GM21529 (cell line): ENCODE measurements around the gene CPNE9.

Experiments used
- ATAC-seq: cut with Tn5 transposase; IDR thresholded peaks from one replicate; pipeline ENCODE4 v1.9.1; 2021; ENCODE audit not compliant: unreplicated experiment

The CPNE9 gene

GRCh38 chr3:9703736-9704346, at the start of gene CPNE9:
Gene CPNE9, plus strand, starts transcription at chr3:9703833. Its CDS starts 164 bp downstream, at chr3:9703997.
- ATAC-seq, result no peak

DNA sequence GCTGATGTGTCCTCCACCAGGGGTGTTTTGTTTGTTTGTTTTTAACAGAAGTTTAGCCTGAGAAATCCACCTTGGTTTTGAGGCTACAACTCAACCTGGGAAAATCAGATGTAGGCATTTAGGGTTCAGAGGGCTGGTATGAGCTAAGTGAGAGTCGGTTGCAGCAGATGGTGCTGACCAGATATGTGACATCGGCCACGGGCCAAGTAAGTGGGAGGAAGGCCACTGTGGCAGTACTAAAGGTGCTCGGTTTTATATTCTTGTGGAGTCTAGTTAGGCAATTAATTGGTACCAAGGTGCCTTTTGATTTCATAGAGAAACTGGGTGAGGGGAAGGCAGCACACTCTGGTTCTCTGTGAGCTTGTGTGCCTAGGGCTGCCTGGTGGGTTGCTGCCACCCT, 43.8 kb upstream of the CPNE9 start:
- ATAC-seq, result no peak

DNA sequence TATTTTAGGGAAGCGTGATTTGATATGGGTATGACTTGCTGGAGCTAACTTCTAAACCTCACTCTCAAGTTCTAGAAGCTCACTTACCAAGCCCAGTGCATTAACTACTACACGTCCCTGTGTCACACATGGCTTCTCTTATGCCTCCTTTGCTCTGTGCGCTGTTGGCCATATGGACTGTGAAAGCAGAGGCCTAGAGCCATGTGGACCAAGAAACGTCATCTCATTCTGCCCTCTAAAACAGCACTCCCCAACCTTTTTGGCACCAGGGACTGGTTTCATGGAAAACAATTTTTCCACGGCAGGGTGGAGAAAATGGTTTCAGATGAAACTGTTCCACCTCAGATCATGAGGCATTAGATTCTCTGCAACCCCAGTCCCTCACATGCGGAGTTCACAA, 42.7 kb upstream of the CPNE9 start:
- ATAC-seq, result no peak

DNA sequence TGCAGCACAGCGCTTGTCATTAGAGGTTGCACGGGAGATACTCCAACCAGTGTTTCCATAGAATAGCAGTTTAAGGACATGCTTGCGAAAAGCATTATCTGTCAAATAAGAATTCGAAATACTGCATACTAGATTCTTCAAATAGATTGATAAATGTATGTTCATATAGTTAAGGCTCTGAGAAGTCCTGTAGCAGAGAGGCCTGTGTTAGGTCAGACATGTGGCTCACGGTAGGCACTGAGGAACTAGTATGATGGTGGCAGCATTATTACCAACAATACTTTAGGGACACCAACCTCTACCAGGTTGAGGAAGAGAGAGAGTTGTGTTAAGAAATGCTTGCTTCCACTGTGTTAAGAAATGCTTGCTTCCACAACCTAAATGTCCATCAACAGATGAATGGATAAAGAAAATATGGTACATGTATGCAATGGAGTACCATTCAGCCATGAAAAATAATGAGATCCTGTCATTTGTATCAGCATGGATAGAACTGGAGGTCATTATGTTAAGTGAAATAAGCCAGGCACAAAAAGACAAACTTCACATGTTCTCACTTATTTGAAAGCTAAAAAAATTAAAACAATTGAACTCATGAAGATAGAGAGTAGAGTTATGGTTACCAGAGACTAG, 39.4 kb upstream of the CPNE9 start:
- no peak for ATAC-seq

DNA sequence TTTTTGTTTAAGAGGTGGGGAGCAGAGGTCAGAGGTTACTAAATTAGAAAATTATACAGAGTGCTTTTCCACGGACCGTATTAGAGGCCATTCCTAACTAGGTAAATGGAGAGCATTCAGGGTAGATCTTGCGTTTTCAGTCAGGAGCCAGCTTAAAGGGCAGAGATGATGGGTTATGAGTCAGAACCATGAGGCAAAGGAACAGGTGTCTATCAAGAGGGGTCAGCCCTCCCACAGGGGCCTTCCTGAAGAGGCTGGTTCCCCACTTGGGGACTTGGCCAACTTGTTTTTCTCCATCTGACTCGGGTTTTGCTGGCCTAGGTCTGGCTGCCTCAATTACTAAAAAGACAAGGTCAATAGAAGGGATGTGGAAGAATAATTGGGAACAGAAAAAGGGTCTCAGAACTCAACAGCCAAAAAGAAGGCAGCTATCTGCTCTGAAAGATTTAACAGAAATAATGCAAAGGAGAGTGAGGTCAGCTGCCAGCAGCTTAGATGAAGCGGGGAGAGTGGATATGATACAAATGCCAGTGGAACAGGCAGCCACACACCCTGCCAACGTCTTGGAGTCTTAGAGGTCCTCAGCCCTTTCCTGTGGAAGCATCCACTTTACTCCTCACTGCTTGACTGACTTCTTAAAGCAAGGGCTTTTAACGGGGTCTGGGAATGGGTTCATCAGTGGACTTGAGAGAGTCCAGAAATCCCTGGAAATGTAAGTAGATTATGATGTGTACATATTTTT, 36.8 kb upstream of the CPNE9 start:
- no peak for ATAC-seq

GRCh38 chr3:9669277-9669676, 34.4 kb upstream of the CPNE9 start:
- ATAC-seq, result no peak

DNA sequence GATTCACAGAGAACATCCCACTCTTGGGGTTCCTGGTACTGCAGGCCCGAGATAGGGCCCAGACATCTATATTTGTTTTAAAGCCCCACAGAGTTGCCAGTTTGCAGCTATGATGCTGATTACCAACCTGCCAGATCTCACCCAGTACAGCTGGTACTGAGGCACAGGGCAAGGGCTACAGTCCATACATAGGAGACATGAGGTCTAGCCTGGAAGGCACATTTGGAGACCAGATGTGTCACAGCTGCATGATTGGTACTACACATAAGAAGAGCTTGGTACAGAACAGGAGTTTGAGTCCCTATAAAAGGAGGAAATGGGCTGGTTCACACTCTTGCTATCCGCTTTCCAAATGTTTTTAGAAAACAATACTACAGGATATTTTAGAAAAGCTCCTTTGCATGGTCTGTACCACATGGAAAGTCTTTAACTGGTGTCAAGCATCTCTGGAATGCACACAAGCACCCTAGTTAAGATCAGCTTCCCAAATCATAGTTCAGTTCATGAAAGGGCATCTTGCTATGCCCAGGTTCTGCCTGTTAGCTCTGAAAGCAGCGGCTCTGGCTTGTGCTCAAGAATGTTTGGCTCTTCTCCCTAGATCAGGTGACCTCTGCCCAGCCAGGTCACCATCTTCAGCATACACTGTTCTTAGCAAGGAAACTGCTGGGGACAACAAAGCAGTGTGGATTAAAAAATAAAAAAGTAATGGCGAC, 33.8 kb upstream of the CPNE9 start:
- ATAC-seq, result no peak

GRCh38 chr3:9673082-9673481, 30.6 kb upstream of the CPNE9 start:
- ATAC-seq, result no peak

- no peak for ATAC-seq
These were observed 29.9 kb upstream of the CPNE9 start for GRCh38 chr3:9673752-9674151.

- no peak for ATAC-seq
These were observed 27.8 kb upstream of the CPNE9 start for GRCh38 chr3:9675736-9676290.

DNA sequence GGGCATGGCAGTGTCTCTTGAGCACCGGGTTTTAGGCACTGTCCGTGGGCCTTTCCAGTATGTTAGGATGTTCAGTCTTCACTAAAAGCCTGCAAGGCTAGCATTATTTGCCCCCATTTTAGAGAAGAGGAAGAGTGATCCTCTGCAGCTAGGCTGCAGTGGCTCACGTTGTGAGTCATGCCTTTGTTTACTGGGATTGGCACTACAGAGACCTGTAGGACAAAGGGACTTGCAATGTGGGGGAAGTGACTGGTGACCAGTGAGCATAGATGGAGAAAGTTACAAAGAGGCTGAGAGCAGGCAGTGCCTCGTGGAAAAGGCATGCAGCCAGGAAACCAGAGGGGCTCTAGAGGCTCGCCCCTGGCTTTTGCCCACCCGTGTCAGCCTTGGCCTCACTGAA, 26.8 kb upstream of the CPNE9 start:
- ATAC-seq, result no peak

DNA sequence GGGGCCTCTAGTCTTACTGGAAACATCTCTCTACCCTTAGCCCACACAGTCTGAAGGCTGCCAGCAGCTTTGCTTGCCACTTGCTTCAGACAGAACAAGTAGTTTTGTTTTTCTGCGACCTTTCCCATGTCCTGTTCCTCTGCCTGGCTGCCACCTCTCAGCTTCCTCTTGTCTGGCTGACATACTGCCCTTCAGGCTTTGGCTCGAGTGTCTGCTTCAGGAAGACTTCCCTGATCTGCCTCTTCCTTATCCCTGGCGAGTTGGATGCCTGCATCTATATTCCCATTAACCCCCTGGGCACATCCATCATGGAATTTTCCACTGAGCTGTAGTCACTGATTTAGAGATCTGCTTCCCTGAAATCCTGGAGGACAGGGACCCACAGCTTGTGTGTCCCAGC, 25.1 kb upstream of the CPNE9 start:
- ATAC-seq, result no peak

DNA sequence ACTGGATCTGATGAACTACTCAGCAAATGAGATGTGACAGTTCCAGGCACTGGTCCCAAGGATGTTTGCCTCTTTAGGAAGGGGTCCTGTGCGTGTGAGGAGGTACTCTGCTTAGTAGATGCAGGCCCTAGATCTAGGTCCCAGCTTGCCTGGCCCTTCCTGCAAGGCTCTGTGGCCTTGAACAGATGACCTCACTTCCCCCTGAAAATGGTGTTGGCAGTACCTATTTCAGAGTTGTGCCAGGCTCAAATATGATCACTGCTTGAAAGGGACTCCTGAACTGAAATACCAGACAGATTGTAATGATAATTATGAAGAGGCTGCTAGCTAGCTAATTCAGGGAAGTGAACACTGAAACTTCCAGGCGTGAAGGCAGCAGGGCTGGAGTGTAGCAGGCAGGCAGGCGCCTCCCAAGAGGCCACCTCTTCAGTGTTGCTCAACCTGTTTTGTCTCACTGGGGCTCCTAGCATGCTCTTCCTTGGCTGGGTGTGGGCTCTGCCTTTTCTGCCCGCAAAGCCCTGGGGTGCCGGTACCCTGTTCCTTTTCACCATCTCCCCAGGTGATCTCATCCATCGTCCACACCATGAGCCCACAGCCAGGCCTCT, 24.1 kb upstream of the CPNE9 start:
- no peak for ATAC-seq

DNA sequence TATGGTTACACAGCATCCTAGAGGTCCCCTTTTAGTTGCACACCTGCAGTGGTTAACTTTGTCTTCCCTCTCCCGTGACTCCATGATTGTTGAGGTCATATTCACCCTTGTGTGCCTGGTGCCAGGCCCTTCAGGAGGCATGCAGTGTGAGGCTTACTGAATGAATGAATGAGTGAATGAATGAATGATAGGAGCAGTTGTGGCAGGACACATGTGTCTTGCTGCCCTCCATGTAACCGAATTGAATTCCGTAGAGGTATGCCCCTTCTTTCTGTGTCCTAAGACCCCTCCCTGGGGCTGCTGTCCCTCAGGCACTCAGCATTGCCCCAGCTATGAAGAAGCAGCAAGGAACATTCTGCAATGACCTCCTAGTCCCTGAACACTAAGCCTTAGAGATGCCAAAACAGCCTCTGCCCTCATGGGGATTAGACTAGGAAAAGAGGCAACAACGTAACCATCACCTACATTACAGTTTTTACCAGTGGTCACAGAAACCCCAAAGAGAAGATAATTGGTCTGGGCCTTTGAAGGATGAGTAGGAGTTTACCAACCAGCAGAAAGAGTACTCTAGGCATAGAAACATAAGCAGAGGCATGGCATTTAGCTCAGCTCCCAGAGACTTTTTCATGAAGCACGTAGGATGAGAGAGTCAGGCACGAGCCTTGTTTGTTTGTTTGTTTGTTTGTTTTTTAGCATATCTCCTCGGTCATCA, 22.5 kb upstream of the CPNE9 start:
- ATAC-seq, result no peak

- ATAC-seq, result no peak
These were observed 21.9 kb upstream of the CPNE9 start for GRCh38 chr3:9681723-9682081.

DNA sequence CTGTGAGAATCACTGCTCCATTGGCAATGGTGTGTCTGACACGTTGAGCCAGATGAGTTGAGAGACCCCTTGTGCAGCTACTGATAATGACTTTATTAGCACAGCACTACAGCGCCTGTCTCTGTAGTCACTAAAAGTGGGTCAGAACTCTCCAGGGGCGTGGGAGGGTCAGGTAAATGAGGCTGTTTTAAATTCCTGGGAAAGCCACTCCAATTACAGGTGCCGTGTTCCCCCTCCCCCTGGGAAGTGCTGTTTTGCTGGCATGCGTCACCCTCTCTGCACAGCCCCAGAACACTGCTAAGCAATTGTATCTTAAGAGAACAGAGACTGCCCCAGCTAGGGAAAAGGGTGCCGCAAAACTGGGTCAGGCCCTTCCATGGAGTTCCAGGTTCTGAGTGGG, 21.5 kb upstream of the CPNE9 start:
- no peak for ATAC-seq

GRCh38 chr3:9683426-9683825, 20.2 kb upstream of the CPNE9 start:
- ATAC-seq, result no peak

DNA sequence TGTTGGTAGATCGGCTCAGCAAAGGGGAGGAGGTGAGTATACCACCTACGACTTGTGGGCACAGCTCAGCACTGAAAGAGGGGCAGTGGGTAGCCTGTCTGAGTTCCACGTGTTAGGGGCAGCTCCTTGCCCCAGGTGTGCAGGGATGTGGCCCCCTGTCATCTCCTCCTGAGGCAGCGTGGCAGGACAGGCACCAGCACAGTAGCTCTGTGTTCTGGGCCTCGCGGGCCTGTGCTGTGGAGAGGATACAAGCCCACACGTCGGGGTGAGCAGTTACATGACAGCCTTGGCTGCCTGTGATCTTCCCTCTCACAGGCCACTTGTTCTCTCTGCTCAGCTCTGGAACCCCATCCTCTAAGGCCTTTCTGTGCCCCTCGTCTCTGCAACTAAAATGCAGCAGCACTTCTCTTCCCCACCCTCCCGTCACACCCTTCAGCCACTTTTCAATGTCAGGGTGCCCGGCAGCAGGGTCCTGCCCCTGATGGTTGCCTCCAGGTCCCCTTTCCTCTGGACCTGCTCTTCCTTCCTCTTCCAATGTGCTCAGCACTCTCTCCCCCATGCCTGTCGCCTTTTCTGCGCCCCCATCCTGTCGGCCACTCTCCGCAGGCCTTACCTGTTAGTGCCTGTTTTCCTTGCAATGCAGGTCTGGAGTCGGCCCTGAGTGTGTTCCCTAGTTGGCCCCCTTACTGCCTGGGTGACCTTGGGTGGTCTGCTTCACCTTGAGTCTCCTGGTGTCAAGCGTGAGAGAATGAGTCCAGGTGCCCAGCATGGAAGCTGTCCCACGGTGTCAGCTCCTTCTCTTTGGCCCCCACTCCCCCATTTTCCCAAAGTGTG, 18.2 kb upstream of the CPNE9 start:
- no peak for ATAC-seq

DNA sequence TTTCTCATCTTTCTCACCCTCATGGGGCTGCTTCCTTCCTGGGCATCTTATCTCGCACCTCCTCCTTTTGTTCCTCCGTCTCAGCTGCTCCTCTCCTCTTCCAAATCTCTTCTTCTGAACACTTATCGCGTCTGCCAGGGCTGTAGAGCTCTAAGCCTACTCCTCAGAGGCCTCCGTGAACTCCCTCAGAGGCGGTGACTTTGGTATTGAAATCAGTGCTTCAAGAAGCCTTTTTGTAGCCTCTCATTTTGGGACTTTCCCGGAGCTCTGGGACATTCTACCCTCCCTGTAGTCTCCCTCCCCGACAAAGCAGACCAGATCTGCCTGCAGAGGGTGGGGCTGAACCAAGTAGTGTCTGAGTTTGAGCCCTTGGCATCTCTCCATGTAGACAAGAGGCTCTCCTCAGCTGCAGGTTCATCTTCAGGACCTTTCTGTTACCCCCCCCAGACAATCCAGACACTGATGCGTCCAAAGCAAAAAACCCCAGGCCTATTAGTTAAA, 17.5 kb upstream of the CPNE9 start:
- ATAC-seq, result no peak
